Neural crest cell (in vitro differentiated cells): ENCODE measurements around the gene KRTAP10-9. TPM values are rescaled to one million over a fixed set of nuclear protein-coding genes. Genes with fewer than 3 reads are reported as not detected.

Experiments
- DNase-seq: peaks from one replicate; pipeline ENCODE4 v3.0.0; 2021; ENCODE audit warnings: low read depth, mixed read lengths, low spot score
- H3K27ac Mint-ChIP-seq: one replicate; pipeline ENCODE4 v1.8.0; 2021; ENCODE audit warnings: mild to moderate bottlenecking, mixed read lengths; ENCODE audit not compliant: unreplicated experiment
- H3K27me3 Mint-ChIP-seq: 2 replicates; pipeline ENCODE4 v1.8.0; 2021; ENCODE audit warnings: low read depth, mild to moderate bottlenecking, mixed read lengths
- H3K36me3 Mint-ChIP-seq: 2 replicates; pipeline ENCODE4 v1.8.0; 2021; ENCODE audit warnings: low read depth, mild to moderate bottlenecking, mixed read lengths
- H3K4me1 Mint-ChIP-seq: 2 replicates; pipeline ENCODE4 v1.8.0; 2021; ENCODE audit warnings: mixed read lengths
- H3K4me3 Mint-ChIP-seq: one replicate; pipeline ENCODE4 v1.8.0; 2021; ENCODE audit warnings: mild to moderate bottlenecking, mixed read lengths
- H3K9me3 Mint-ChIP-seq: 2 replicates; pipeline ENCODE4 v1.8.0; 2021; ENCODE audit warnings: mixed read lengths
- CTCF ChIP-seq: fragments of 200-600 bp; sonication (generic); conservative IDR thresholded peaks from 2 replicates; pipeline ENCODE4 v1.5.0; 2021; ENCODE audit warnings: antibody characterized with exemption, mild to moderate bottlenecking
- total RNA-seq: library from RNA; stranded (reverse); gene quantifications from 2 replicates; pipeline ENCODE4 v1.2.1, GENCODE V29; 2021

KRTAP10-9 gene
- total RNA-seq, 1 donor from 2014 or later: not detected

GRCh38 chr21:44670642-44671432, 43.9 kb downstream of the KRTAP10-9 start:
- TF ChIP-seq CTCF: no peak

GRCh38 chr21:44671911-44672310, 45.0 kb downstream of the KRTAP10-9 start:
- Mint-ChIP-seq H3K4me3 (no peak overlapping the region), H3K4me1 (no peaks in the 10 kb centered on the region), H3K36me3 (peaks cover 8% of the 10 kb centered on the region), H3K27ac (no peak overlapping the region), H3K9me3 (peaks cover 22% of the 10 kb centered on the region), H3K27me3 (peaks cover 27% of the 10 kb centered on the region)
- no peak for DNase-seq
- no peak for TF ChIP-seq CTCF

More at GRCh38 chr21:44670642-44671432, 43.9 kb downstream of the KRTAP10-9 start:
- H3K9me3 Mint-ChIP-seq: peaks cover 22% of the 10 kb centered on the region
- no peaks in the 10 kb centered on the region for H3K4me1 Mint-ChIP-seq
- H3K4me3 Mint-ChIP-seq: no peak overlapping the region
- H3K36me3 Mint-ChIP-seq: peaks cover 8% of the 10 kb centered on the region
- peaks cover 18% of the 10 kb centered on the region for H3K27me3 Mint-ChIP-seq
- peak overlapping the region; percentile 43 for H3K27ac Mint-ChIP-seq
- DNase-seq: no peak

DNA sequence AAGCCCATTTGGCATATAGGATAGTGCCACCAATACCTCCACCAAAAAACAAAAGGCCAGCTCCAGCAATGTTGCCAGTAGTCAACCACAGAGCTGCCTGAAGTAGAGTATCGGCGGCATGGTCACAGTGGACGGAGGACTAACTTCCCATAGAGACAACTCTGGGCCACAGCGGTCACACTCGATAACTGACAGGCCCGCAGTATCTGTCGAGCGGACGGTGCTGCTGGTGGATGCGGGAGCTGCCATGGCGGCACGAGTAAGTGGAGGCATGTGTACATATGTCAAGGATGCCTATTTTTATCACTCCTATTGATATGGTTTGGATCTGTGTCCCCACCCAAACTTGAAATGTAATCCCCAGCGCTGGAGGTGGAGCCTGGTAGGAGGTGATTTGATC, 51.0 kb downstream of the KRTAP10-9 start:
- TF ChIP-seq CTCF: no peak
- Mint-ChIP-seq H3K4me1 (no peaks in the 10 kb centered on the region), H3K27ac (no peak overlapping the region), H3K4me3 (no peak overlapping the region), H3K27me3 (peaks cover 60% of the 10 kb centered on the region), H3K9me3 (peaks cover 14% of the 10 kb centered on the region), H3K36me3 (no peaks in the 10 kb centered on the region)
- DNase-seq: no peak

Other genes starting within 250 kb of the KRTAP10-9 start
- gene LRRC3, start 171.6 kb upstream of the KRTAP10-9 start, total RNA-seq: 9.6 and 10.1 TPM in 2 replicates
- gene KRTAP10-1, start 86.9 kb upstream of the KRTAP10-9 start, total RNA-seq: not detected in 2 replicates
- gene KRTAP10-2, start 75.6 kb upstream of the KRTAP10-9 start, total RNA-seq: not detected in 2 replicates
- gene KRTAP10-3, start 68.3 kb upstream of the KRTAP10-9 start, total RNA-seq: not detected in 2 replicates
- gene KRTAP10-4, start 53.4 kb upstream of the KRTAP10-9 start, total RNA-seq: not detected in 2 replicates
- not detected in 2 replicates for gene KRTAP10-5, start 46.5 kb upstream of the KRTAP10-9 start, total RNA-seq
- gene KRTAP10-6, start 34.6 kb upstream of the KRTAP10-9 start, total RNA-seq: not detected in 2 replicates
- not detected in 2 replicates for gene KRTAP10-7, start 26.5 kb upstream of the KRTAP10-9 start, total RNA-seq
- not detected in 2 replicates for gene KRTAP10-8, start 15.0 kb upstream of the KRTAP10-9 start, total RNA-seq
- not detected in 2 replicates for gene KRTAP10-10, start 10.3 kb downstream of the KRTAP10-9 start, total RNA-seq
- gene KRTAP10-11, start 19.3 kb downstream of the KRTAP10-9 start, total RNA-seq: not detected in 2 replicates
- not detected in 2 replicates for gene KRTAP12-4, start 27.6 kb downstream of the KRTAP10-9 start, total RNA-seq
- not detected in 2 replicates for gene KRTAP12-3, start 30.8 kb downstream of the KRTAP10-9 start, total RNA-seq
- not detected in 2 replicates for gene KRTAP12-2, start 39.8 kb downstream of the KRTAP10-9 start, total RNA-seq
- not detected in 2 replicates for gene KRTAP12-1, start 55.1 kb downstream of the KRTAP10-9 start, total RNA-seq
- gene KRTAP10-12, start 70.1 kb downstream of the KRTAP10-9 start, total RNA-seq: not detected in 2 replicates
- not detected in 2 replicates for gene TSPEAR, start 84.5 kb downstream of the KRTAP10-9 start, total RNA-seq
- gene UBE2G2, start 174.7 kb downstream of the KRTAP10-9 start, total RNA-seq: 108 and 111 TPM in 2 replicates
- 92.1 and 97.7 TPM in 2 replicates for gene SUMO3, start 191.0 kb downstream of the KRTAP10-9 start, total RNA-seq
- gene PTTG1IP, start 246.6 kb downstream of the KRTAP10-9 start, total RNA-seq: 164 and 169 TPM in 2 replicates